ENCODE data around the gene KIF26B.

The KIF26B gene

DNA sequence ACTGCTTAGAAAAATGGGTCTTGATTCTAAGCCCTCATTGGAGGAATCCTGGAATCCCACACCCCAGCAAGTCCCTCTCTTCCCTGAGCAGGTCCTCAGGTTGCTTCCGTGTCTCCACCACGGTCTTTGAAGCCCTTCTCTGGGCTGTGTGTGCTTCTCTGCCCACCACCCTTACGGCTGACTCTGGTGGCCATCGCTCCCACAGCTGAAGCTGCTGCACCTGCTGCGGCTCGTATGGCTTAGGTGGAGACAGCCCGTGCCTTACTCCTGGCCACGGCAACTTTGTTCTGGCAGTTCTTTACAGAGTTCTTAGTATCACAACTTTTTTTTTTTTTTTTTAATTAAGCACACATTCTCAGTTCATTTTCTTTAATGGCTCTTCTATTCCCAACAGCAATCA, 10.9 kb upstream of the KIF26B start:
- no peak for TF ChIP-seq JUND (IDR thresholded peaks at IDR 0.05; ENCODE audit: low read depth)
- in situ Hi-C loops (cut with HindIII; ENCODE audit: low pct_unique_long_range_greater_than_20kb, low sequenced_read_pairs): no loop called here
- DNase-seq (ENCODE audit: low read depth in 1 of 2, low spot score in 1 of 2): no peak

- TF ChIP-seq JUND (IDR thresholded peaks at IDR 0.05; ENCODE audit: low read depth): no peak
- in situ Hi-C loops (cut with HindIII; ENCODE audit: low pct_unique_long_range_greater_than_20kb, low sequenced_read_pairs): no loop called here
- no peak for DNase-seq (ENCODE audit: low read depth in 1 of 2, low spot score in 1 of 2)
Measured at GRCh38 chr1:245148069-245148468, 6.7 kb upstream of the KIF26B start.

DNA sequence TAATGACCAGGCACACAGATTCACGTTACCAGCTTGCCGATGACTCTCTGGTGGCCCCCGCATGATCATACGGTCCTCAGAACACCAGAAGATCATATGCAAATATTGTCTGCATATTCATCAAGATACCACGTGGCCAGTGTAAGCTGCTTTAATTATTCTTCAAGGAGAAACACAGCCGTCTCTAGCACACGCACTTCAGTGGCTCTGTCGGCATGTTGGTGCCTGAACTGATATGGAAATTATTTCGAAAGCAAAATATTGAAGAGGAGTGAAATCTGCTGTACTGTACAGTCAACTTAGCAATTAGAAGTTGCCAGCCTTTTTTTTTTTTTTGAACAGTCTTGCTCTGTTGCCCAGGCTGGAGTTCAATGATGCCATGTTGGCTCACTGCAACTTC, 5.9 kb upstream of the KIF26B start:
- in situ Hi-C loops (cut with HindIII; ENCODE audit: low pct_unique_long_range_greater_than_20kb, low sequenced_read_pairs): no loop called here
- TF ChIP-seq JUND (IDR thresholded peaks at IDR 0.05; ENCODE audit: low read depth): no peak

DNA sequence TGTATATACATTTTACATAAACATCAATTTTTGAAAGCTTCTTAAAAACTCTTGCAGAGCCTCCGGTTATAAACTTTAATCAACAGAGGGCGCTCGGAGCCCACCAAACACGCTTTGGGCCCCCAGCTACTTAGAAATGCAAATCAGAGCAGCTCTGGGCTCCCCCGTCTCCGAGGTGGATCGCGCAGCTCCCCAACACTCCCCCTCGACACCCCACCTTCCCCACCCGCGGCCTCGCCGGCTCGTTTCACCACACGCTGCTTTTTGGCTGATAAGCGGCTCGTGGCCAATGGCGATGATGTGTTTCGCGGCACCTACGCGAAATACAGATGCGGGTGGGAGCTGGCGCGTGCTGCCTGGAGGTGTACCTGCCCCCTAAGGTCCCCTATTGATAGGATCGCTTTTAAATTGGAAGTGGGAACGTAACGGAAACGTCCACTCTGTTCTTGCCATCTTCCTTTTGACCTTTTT, 1.7 kb upstream of the KIF26B start:
- in situ Hi-C loops (cut with HindIII; ENCODE audit: low pct_unique_long_range_greater_than_20kb, low sequenced_read_pairs): no loop called here
- TF ChIP-seq JUND (IDR thresholded peaks at IDR 0.05; ENCODE audit: low read depth): no peak
- peak; percentile 61 to 68 for DNase-seq (ENCODE audit: low read depth in 1 of 2, low spot score in 1 of 2)

More for the DNA sequence above, 5.9 kb upstream of the KIF26B start:
- no peak for DNase-seq (ENCODE audit: low read depth in 1 of 2, low spot score in 1 of 2)

DNA sequence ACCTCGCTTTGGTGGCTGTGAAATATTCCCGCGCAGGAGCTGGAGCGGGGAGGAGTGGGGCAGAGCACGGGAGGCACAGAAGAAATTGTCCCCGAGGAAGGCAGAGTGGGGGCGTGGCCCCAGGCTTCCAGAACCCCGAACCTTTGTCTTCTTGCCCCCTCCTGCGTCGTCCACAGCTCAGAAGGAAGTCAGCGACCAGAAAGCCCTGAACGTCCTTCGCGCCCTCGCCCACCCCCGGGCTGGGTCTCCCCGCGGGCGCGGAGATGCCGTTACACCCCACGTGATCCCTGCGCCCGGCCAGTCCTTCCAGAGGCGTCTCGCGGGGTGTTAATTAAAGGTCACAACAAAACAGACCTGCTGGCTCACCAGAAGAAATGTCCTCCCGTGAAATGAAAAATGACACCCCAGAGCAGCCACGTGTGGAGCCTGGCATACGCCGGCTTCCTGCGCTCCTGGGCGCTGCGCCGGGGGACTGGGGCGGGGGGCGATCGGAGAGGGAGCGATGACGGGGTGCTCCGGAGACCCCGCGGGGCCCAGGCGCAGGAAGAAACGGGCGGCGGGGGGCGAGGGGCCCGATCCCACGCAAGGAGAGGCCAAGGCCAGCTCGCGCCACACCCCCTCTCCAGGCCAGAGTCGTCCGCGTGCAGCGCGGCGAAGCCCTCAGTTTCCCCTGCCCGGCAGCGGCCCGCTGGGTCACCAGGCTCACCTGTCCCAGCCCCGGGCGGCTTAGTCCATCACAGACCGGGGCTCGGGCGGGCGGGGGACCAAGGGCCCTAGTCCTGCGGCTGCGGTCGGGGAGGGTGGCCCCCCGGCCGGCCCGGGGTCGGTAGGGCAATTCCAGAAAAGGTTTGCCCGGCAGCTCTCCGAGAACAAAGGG, 995 bp upstream of the KIF26B start:
- in situ Hi-C loops (cut with HindIII; ENCODE audit: low pct_unique_long_range_greater_than_20kb, low sequenced_read_pairs): no loop called here
- no peak for TF ChIP-seq JUND (IDR thresholded peaks at IDR 0.05; ENCODE audit: low read depth)
- DNase-seq (ENCODE audit: low read depth in 1 of 2, low spot score in 1 of 2): peak; percentile 44 to 56

DNA sequence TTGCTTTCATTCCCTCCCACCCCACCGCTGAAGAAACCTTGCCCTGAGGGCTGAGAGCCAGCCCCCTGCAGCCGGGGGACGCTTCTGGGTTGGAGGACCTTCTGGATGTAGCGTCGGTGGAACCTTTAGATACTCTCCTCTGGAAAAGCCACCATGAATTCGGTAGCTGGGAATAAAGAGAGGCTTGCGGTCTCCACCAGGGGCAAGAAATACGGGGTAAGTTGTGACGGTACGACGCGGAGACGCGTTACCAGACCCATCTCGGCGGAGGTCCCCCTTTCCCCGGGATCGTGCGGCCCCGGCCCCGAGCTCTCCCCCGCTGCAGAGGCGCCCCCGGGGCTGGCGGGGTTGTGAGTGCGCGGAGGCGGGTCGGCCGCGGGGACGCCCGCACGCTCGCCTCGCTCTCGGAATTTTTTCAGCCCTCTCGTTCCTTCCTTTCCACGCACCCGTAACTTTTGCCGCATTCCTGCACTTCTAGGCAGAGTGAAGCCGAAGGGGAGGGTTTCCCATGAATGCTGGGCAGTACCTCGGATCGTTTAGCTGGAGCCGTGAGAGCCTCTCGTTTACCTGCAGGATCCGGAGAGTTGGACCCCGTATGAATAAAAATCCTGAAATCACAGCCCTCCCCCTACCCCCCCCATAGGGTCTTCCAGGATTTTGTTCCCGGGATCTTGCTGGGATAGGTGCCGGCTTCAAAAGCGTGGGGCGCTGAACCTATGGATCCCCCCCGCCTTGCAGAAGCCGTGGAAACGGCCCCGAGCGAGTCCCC, 671 bp downstream of the KIF26B start:
- TF ChIP-seq JUND (IDR thresholded peaks at IDR 0.05; ENCODE audit: low read depth): no peak
- in situ Hi-C loops (cut with HindIII; ENCODE audit: low pct_unique_long_range_greater_than_20kb, low sequenced_read_pairs): no loop called here
- DNase-seq (ENCODE audit: low read depth in 1 of 2, low spot score in 1 of 2): peak in 1 of 2 experiments; percentile 32

DNA sequence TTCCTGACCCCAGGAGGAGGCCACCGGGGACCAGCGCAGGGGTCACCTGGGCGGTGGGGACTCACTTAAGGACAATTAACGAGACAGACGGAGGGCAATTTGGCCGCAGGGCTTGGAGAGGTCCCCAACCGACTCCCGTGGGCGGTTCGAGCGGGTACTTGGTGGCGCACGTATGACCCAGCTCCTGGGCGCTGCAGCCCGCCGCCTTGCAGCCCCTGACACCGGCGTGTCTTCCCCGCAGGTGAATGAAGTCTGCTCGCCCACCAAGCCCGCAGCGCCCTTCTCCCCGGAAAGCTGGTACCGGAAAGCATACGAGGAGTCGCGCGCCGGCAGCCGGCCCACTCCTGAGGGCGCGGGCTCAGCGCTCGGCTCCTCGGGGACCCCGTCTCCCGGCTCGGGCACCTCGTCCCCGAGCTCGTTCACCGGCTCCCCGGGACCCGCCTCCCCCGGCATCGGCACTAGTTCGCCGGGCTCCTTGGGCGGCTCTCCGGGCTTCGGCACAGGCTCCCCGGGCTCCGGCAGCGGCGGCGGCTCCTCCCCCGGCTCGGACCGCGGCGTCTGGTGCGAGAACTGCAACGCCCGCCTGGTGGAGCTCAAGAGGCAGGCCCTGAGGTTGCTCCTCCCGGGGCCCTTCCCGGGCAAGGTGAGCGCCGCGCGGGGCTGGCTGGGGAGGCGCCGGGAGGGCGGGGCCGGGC, 1.4 kb downstream of the KIF26B start:
- no peak for TF ChIP-seq JUND (IDR thresholded peaks at IDR 0.05; ENCODE audit: low read depth)
- DNase-seq (ENCODE audit: low read depth in 1 of 2, low spot score in 1 of 2): peak; percentile 88 to 98
- in situ Hi-C loops (cut with HindIII; ENCODE audit: low pct_unique_long_range_greater_than_20kb, low sequenced_read_pairs): no loop called here

DNA sequence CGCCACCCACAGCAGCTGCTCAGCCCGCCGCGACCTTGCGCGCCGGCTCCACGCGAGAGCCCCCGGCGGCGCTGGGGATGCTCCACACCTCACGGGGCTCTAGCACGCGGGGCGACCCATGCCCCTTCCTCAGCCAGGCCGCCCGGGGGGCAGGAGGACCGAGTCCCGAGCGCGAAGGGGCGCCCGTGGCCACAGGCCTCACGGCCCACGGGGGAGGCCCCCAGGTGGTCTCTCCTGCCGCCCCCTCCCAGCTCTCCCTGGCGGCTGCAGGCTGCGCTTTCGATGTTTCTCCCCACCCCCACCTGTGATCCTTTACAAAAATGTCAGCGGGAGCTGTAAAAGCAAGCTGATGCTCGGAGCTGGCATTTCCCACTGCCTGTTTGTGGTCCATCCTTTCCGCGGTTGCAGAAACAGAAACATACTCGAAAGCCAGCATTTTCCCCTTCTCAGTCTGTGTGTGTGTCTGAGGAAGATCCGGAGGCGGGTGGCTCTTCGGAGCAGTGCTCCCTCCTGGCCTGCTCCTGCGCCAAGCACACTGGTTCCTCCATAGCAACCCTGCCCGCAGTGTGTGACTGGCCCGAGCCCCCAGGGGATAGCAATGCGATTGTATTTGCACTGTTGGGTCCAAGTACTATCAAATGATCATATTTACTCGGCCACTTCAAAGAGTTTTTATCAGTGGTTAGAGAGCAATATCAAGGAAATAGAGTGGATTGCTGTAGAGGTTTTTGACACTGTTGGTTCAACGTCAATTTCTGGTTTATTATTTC, 2.1 kb downstream of the KIF26B start:
- no peak for TF ChIP-seq JUND (IDR thresholded peaks at IDR 0.05; ENCODE audit: low read depth)
- DNase-seq (ENCODE audit: low read depth in 1 of 2, low spot score in 1 of 2): peak in 1 of 2 experiments; percentile 16
- in situ Hi-C loops (cut with HindIII; ENCODE audit: low pct_unique_long_range_greater_than_20kb, low sequenced_read_pairs): no loop called here

- in situ Hi-C loops (cut with HindIII; ENCODE audit: low pct_unique_long_range_greater_than_20kb, low sequenced_read_pairs): no loop called here
- no peak for TF ChIP-seq JUND (IDR thresholded peaks at IDR 0.05; ENCODE audit: low read depth)
Measured at GRCh38 chr1:245158913-245159312, 4.1 kb downstream of the KIF26B start.

GRCh38 chr1:245160288-245160687, 5.5 kb downstream of the KIF26B start:
- DNase-seq (ENCODE audit: low read depth in 1 of 2, low spot score in 1 of 2): no peak
- TF ChIP-seq JUND (IDR thresholded peaks at IDR 0.05; ENCODE audit: low read depth): no peak
- in situ Hi-C loops (cut with HindIII; ENCODE audit: low pct_unique_long_range_greater_than_20kb, low sequenced_read_pairs): no loop called here

More at GRCh38 chr1:245158913-245159312, 4.1 kb downstream of the KIF26B start:
- DNase-seq (ENCODE audit: low read depth in 1 of 2, low spot score in 1 of 2): no peak

GRCh38 chr1:245160741-245161400, 6.1 kb downstream of the KIF26B start:
- in situ Hi-C loops (cut with HindIII; ENCODE audit: low pct_unique_long_range_greater_than_20kb, low sequenced_read_pairs): no loop called here
- DNase-seq (ENCODE audit: low read depth in 1 of 2, low spot score in 1 of 2): no peak
- TF ChIP-seq JUND (IDR thresholded peaks at IDR 0.05; ENCODE audit: low read depth): no peak
